DMS53 (cell line): Measurements from ENCODE around the gene ADAMTS2.

Source experiments
- DNase-seq: peaks from one replicate; lab custom pipeline; 2025; lab: John Stamatoyannopoulos, UW

The ADAMTS2 gene

GRCh38 chr5:179139111-179139935 is 205.9 kb downstream of the ADAMTS2 start:
- DNase-seq = no peak

- DNase-seq = no peak
These were observed 206.7 kb downstream of the ADAMTS2 start for GRCh38 chr5:179138568-179138925.

DNA sequence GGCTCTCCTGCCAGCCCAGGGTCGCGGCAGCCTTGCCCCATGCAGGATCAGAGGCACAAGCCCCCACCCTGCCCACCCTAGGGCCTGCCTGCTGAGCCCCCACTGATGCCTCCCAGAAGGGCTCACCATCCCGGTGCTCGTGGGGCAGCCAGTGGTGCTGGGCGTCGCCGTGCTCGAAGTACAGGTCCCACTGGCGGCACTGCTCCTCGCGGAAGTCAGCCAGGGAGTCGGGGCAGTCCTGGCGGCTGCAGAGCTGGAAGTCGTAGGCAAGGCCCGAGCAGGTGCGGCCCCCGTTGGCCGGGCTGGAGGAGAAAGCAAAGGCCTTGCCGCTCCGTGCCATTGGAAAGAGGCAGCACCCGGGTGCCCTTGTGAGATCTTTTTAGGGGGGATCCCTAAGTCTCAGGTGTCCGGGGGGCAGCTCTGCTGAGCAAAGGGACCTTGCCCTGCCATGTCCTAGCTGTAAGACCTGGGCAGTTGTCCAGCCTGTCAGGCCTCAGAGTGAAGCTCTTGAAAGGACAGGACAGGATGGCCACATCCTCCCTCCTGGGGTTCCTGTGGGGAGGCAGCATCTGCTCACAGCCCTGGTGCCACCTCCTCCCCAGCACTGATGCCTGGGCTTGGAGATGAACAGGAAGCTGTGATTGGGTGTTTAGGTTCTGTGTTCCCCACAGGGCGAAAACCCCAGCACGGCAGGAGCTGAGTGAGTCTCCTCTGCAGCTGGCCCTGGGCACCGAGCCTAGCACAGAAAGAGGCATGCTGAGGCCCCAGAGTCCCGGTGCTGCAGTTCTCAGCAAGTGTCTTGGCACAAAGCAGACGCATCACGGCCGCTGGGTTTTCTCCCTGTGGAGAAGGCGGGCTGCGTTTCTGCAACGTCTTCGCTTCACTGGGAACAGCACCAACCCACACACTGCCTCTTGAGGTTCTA is 207.4 kb downstream of the ADAMTS2 start:
- no peak for DNase-seq

GRCh38 chr5:179137016-179137642 is 208.1 kb downstream of the ADAMTS2 start:
- DNase-seq = no peak

DNA sequence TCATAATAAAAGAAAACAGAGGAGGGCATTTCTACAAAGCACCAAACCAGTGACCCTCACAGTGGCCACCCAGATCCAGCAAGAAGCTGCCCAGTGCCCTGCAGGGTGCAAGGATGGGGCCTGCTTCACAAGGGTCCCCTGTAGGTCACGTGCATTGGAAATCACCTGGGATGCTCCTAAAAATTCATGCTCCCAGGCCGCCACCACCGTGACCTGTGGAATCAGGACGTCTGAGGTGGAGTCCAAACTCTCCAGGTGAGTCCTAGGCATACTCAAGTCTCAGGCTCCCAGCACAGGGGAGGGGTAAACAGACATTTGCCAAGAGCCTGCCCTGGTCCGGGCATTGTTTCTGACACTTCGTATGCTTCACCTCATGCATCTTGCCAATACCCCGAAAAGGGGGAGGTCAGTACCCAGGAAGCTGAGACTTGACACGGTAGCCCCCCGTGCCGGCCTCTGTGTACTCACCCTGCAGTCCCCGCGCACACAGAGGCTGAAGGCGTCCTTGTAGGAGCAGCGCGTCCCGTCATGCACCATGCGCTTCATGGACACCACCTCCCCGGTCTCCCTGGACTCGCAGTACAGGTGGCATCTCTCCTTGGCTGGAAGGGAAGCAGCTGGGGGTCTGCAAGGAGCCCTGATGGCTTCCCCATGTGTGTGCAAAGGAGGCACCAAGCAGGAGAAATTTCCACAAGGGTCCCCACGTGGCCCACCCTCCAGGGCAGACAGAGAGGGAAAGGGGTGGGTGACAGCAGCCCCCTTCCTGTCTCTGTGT is 209.6 kb downstream of the ADAMTS2 start:
- DNase-seq = no peak

DNA sequence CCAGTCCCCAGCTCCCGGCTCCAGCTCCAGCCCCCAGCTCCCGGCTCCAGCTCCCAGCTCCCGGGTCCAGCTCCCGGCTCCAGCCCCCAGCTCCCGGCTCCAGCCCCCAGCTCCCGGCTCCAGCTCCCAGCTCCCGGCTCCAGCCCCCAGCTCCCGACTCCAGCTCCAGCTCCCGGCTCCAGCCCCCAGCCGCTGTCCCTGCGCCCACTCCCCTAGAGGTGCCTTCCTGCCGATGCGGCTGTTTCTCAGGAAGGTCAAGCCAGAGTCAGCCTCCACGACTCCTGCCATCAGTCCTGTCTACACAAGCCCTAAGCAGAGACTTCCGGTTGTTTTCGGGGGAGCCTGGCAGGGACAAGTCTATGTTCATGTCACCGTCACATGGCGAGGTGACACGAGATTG is 210.3 kb downstream of the ADAMTS2 start:
- DNase-seq = no peak

- no peak for DNase-seq
These were observed 210.8 kb downstream of the ADAMTS2 start for GRCh38 chr5:179134511-179134910.

- no peak for DNase-seq
These were observed 212.5 kb downstream of the ADAMTS2 start for GRCh38 chr5:179132586-179133355.

DNA sequence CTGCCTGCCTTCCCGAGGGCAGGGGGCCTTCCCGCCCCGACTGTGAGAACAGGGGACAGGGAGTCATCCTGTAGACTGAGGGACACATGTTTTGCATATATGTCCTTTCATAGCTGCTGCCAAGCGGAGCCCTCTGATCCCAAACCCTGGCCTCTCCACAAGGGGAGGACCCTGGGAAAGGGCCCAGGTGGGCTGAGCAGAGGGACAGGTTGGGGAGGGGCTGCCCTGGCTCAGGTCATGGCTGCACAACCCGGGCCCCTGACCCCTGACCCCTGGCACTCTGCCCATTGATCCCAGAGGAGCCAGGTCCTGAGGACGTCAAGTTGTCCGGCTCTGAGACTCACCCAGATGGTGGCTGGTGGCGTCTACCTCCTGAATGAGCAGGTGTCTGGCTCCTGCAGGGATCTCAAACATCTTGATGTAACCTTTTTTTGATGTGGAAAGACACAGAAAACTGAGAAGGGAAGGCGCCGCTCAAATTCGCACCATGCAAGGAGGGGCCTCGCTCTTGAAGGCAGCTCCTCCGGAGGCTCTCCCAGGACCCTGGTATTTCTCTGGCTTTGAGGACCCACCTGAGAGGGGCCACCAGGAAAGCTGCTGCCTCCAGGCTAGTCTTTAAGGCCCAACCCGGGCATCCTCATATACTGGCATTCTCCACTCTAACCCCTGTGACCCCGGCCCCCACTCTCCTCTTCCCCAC is 213.2 kb downstream of the ADAMTS2 start:
- no peak for DNase-seq

- no peak for DNase-seq
These were observed 213.9 kb downstream of the ADAMTS2 start for GRCh38 chr5:179131321-179131835.

- no peak for DNase-seq
These were observed 215.1 kb downstream of the ADAMTS2 start for GRCh38 chr5:179130101-179130681.

- DNase-seq = no peak
These were observed 215.6 kb downstream of the ADAMTS2 start for GRCh38 chr5:179129607-179130071.

DNA sequence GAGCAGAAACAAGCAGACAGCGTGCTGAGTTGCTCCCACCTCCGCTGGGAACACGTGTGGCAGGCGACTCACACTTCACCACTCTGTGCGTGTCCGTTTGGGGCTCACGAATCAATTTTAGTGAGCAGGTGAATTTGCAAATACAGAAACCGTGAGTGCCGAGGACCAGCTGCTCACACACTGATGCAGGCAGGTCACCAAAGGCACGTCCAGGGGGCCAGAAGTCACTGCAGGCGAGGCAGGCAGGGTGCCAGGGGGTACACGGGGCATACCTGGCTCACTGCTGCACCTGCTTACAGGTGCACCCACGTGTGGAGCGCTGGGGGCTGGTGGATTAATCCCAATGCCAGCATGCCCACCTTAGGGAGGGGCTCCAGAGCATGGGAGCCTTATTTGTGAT is 216.3 kb downstream of the ADAMTS2 start:
- DNase-seq = no peak

DNA sequence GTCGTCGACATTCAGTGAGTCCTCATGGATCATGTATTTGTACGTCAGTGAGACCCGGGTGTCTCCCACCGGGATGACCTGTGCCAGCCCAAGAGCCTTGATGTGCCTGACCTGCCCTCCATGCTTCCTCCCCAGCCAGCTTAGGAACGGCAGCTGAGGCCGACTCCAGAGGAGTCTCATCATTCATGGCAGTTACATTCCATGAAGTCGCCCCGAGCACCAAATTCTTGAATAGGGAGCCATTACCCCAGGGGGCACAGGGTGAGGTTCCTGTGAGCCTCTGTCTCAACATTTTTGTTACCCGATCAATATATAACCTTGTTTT is 217.3 kb downstream of the ADAMTS2 start:
- no peak for DNase-seq

DNA sequence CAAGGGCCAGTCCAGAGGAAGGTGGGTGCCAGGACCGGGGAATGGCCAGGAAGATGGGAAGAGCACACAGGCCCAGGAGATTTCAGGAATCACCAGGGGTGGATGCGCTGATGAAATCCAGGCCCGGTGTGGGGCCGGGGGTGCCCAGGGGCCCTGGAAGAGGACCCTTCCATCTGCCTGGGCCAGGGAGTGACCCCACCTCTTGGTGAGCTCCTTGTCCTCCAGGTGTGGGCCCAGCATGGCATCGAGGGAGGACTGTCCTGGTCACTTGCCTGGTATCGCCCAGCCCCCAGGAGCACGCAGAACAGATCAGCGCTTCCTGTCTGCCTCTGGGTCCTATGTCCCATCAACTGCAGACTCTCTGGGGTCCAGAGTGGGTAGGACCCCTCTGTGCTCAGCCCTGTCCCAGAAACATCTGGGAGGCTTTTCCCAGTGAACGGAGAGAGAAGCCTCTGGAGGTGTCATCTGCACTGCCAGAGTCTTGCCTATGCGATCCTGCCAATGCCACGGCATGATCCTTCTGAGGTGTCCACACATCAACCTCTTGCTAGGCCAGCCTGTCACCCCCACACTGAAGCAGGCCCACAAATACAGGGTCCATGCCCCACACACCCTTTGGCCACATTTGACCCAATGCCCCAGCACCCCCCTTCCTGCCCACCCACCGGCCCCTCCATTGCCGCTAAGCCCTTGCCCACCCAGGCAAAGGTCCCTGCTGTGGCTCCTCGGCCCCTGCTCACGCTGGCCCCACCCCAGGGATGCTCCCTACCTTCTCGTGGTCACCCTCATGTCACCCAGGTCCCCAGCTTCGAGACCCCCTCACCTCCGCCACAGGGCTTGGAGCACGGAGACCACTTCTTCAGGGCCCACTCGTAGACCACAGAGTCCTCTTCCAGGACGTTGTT is 217.9 kb downstream of the ADAMTS2 start:
- no peak for DNase-seq

GRCh38 chr5:179126506-179126991 is 218.7 kb downstream of the ADAMTS2 start:
- DNase-seq = no peak

DNA sequence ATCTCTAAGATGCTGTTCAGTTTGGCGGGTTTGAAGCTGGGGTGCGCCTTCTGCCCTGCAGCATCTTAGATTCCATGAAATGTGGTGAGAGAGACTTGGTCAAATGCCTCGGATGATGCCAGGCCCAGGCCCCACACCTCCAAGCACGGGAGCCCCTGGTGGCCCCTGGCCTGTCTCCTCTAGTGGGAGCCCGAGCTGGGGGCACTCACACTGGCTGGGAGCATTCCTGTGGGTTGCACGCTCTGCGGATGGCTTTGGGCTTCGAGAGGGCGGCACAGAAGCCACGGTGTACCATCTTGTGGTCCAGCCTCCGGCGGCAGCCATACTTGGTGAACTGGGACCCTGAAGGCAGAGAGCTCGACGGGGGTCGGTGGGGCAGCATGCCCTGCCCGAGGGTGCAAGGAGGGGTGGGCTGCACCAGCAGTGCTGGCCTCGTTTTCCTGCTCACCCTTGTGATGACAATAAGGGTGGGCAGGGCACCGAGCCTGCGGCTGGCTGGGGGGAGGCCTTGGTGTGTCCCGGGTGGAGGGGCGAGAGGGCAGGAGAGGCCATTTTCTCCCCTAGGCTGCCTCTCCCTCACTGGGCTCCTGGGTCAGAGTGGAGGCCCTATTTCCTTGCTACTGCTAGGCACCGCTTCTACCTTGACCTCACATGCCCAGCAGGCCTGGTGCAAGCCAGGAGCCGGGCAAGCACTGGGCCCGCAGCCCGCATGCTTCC is 219.3 kb downstream of the ADAMTS2 start:
- no peak for DNase-seq
